Measurements from ENCODE around the gene PIWIL4.

Gene PIWIL4

DNA sequence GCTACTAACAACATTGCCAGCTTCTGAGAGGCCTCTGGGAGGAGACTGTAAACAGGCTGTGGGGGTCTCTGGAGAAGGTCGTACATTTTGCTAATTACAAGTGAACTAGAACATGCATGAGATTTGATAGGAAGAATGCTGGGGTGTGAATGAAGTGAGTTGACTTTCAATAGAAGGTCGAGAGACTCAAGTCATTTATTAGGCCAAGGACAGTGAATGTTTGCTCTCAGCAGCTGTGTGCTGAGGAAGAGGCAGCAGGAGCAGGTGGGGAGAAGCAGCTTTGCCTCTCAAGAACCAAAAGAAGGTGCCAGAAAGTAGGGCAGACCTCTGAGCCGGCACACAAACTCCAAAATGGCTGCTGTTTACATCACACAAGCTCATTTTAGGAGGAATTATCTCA lies 91.7 kb downstream of the PIWIL4 start:
- no peaks in the 10 kb centered on the region for H3K36me3 ChIP-seq (replicated peaks; ENCODE audit: insufficient read depth, low read length)
- H3K4me3 ChIP-seq (ENCODE audit: low read length): no peak overlapping the region
- no peaks in the 10 kb centered on the region for H3K4me1 ChIP-seq (ENCODE audit: low read length)
- no peaks in the 10 kb centered on the region for H4K20me1 ChIP-seq (ENCODE audit: insufficient read depth, low read length)
- TF ChIP-seq EZH2 (optimal IDR thresholded peaks at IDR 0.05; ENCODE audit: low read depth, low read length) (no peak), EZH2phosphoT487 (IDR thresholded peaks at IDR 0.05; ENCODE audit: low read length) (no peak)
- TF ChIP-seq, protein P1, sequence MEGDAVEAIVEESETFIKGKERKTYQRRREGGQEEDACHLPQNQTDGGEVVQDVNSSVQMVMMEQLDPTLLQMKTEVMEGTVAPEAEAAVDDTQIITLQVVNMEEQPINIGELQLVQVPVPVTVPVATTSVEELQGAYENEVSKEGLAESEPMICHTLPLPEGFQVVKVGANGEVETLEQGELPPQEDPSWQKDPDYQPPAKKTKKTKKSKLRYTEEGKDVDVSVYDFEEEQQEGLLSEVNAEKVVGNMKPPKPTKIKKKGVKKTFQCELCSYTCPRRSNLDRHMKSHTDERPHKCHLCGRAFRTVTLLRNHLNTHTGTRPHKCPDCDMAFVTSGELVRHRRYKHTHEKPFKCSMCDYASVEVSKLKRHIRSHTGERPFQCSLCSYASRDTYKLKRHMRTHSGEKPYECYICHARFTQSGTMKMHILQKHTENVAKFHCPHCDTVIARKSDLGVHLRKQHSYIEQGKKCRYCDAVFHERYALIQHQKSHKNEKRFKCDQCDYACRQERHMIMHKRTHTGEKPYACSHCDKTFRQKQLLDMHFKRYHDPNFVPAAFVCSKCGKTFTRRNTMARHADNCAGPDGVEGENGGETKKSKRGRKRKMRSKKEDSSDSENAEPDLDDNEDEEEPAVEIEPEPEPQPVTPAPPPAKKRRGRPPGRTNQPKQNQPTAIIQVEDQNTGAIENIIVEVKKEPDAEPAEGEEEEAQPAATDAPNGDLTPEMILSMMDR (IDR thresholded peaks at IDR 0.05; ENCODE audit: low read length): no peak
- H3K9me3 ChIP-seq (replicated peaks; ENCODE audit: insufficient read depth, low read length): no peaks in the 10 kb centered on the region
- H2AFZ ChIP-seq (ENCODE audit: low read length): no peak overlapping the region
- H3K27ac ChIP-seq (ENCODE audit: low read length): no peak overlapping the region
- H3K9ac ChIP-seq (ENCODE audit: low read length): no peak overlapping the region
- H3K27me3 ChIP-seq (replicated peaks; ENCODE audit: insufficient read depth, low read length): no peaks in the 10 kb centered on the region
- H3K4me2 ChIP-seq (ENCODE audit: low read depth, low read length): no peak overlapping the region
- no peaks in the 10 kb centered on the region for H3K9me2 ChIP-seq (replicated peaks; ENCODE audit: insufficient read depth, low read length)
- no peaks in the 10 kb centered on the region for H3F3A ChIP-seq (ENCODE audit: insufficient read depth, low read length)
- no peak for DNase-seq
- no peaks in the 10 kb centered on the region for H3K79me2 ChIP-seq (ENCODE audit: low read length)

DNA sequence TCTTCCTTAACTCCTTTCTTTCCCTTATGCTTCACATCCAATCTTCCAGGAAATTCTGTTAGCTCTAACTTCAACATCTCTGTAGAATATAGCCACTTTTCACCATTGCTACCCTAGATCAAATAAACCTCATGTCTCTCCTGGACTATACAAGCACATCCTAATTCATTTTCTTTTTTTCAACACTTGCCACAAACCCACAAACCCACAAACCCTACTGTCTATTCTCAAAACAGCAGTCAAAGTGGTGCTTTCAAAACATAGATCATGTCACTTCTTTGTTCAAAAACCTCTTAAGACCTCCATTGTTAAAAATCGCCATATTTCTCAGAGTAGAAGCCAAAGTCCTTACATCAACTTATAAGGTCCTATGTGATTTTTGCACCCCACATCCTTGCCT lies 94.3 kb downstream of the PIWIL4 start:
- Histone ChIP-seq H3F3A (ENCODE audit: insufficient read depth, low read length) (no peaks in the 10 kb centered on the region), H3K4me2 (ENCODE audit: low read depth, low read length) (no peak overlapping the region), H3K4me1 (ENCODE audit: low read length) (no peaks in the 10 kb centered on the region), H3K27me3 (replicated peaks; ENCODE audit: insufficient read depth, low read length) (no peaks in the 10 kb centered on the region), H3K36me3 (replicated peaks; ENCODE audit: insufficient read depth, low read length) (no peaks in the 10 kb centered on the region), H3K9me3 (replicated peaks; ENCODE audit: insufficient read depth, low read length) (no peaks in the 10 kb centered on the region), H3K9ac (ENCODE audit: low read length) (no peak overlapping the region), H3K79me2 (ENCODE audit: low read length) (no peaks in the 10 kb centered on the region), H4K20me1 (ENCODE audit: insufficient read depth, low read length) (no peaks in the 10 kb centered on the region), H2AFZ (ENCODE audit: low read length) (no peak overlapping the region), H3K9me2 (replicated peaks; ENCODE audit: insufficient read depth, low read length) (no peaks in the 10 kb centered on the region), H3K4me3 (ENCODE audit: low read length) (no peak overlapping the region), H3K27ac (ENCODE audit: low read length) (no peak overlapping the region)
- DNase-seq: no peak
- TF ChIP-seq EZH2 (optimal IDR thresholded peaks at IDR 0.05; ENCODE audit: low read depth, low read length): no peak
- TF ChIP-seq, protein P1 (IDR thresholded peaks at IDR 0.05; ENCODE audit: low read length): no peak
- TF ChIP-seq EZH2phosphoT487 (IDR thresholded peaks at IDR 0.05; ENCODE audit: low read length): no peak

DNA sequence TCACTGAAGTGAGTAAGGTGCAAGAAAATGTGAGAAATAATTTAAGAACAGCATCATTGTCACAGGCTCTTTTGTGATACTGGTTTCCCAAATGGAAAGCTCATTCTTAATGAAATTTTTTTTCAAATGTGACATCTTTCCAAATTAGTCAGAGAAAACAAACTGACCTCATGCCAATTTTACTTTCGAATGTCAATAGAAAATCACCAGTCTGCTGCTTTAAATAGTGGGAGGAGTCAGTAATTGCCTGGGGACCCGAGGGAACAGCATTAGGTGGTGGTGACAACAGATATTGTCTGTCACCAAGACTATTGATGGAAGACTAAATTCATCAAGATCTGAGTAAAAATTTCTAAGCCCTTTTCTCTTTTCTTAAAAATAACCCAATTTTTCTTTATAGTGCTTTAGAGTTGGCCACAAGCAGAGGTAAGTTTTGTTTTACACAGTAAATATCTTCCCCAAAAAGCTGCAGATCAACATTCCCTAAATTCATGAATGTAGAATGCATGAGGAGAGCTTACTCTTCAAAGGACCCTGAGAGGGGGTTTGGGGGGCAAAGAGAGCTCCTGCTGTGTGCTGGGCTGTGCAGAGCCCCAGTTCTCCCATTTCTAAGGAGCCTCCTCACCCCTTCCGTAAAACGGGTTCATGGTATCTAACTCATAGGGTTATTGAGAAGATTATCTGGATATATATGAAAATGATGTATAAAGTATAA lies 95.1 kb downstream of the PIWIL4 start:
- Histone ChIP-seq H3K9me2 (replicated peaks; ENCODE audit: insufficient read depth, low read length) (no peaks in the 10 kb centered on the region), H3K4me1 (ENCODE audit: low read length) (no peaks in the 10 kb centered on the region), H3K4me2 (ENCODE audit: low read depth, low read length) (no peak overlapping the region), H3K9ac (ENCODE audit: low read length) (no peak overlapping the region), H3K27me3 (replicated peaks; ENCODE audit: insufficient read depth, low read length) (no peaks in the 10 kb centered on the region), H3F3A (ENCODE audit: insufficient read depth, low read length) (no peaks in the 10 kb centered on the region), H4K20me1 (ENCODE audit: insufficient read depth, low read length) (no peaks in the 10 kb centered on the region), H3K27ac (ENCODE audit: low read length) (no peak overlapping the region), H3K36me3 (replicated peaks; ENCODE audit: insufficient read depth, low read length) (no peaks in the 10 kb centered on the region), H3K9me3 (replicated peaks; ENCODE audit: insufficient read depth, low read length) (no peaks in the 10 kb centered on the region), H3K4me3 (ENCODE audit: low read length) (no peak overlapping the region), H3K79me2 (ENCODE audit: low read length) (no peaks in the 10 kb centered on the region), H2AFZ (ENCODE audit: low read length) (no peak overlapping the region)
- TF ChIP-seq, protein P1 (IDR thresholded peaks at IDR 0.05; ENCODE audit: low read length): no peak
- no peak for TF ChIP-seq EZH2 (optimal IDR thresholded peaks at IDR 0.05; ENCODE audit: low read depth, low read length)
- TF ChIP-seq EZH2phosphoT487 (IDR thresholded peaks at IDR 0.05; ENCODE audit: low read length): no peak
- no peak for DNase-seq

Measured in MM.1S (cell line).